GM12878 (cell line): ENCODE measurements around the gene GRN. TPM values are rescaled to one million over a fixed set of nuclear protein-coding genes. Genes with fewer than 3 reads are reported as not detected.
A peak's percentile ranks its signal among the peaks of the same experiment; 100 is the strongest.

Experiments
- BCL11A ChIP-seq: IDR thresholded peaks from 2 replicates; pipeline ENCODE4 v1.6.1; 2011; ENCODE audit warnings: low read depth, low read length
- CEBPB ChIP-seq, 2 experiments: fragments of 150-350 bp in 1 of 2; IDR thresholded peaks; 2 replicates each; pipeline ENCODE4 v1.6.1; 2012 to 2014; ENCODE audit warnings: low read depth in 2 of 2, low read length in 2 of 2, borderline replicate concordance in 1 of 2, inconsistent platforms in 1 of 2
- CHD1 ChIP-seq: IDR thresholded peaks from 2 replicates; pipeline ENCODE4 v1.6.1; 2012; ENCODE audit warnings: low read depth, low read length, improper control_type of control experiment
- E2F4 ChIP-seq: IDR thresholded peaks from 2 replicates; pipeline ENCODE4 v1.6.1; 2012; ENCODE audit warnings: low read depth, low read length, improper control_type of control experiment
- EGR1 ChIP-seq, 2 experiments: IDR thresholded peaks; 1 replicate in 1 of 2; 2 replicates in 1 of 2; pipeline ENCODE4 v1.6.1; 2011 to 2012; ENCODE audit warnings: low read depth in 2 of 2, low read length in 2 of 2, borderline replicate concordance in 1 of 2, mild to moderate bottlenecking in 1 of 2, moderate library complexity in 1 of 2
- ELK1 ChIP-seq: IDR thresholded peaks from 2 replicates; pipeline ENCODE4 v1.6.1; 2012; ENCODE audit warnings: low read depth, low read length, improper control_type of control experiment
- FOS ChIP-seq: IDR thresholded peaks from 3 replicates; pipeline ENCODE4 v1.6.1; 2011; ENCODE audit warnings: borderline replicate concordance; ENCODE audit not compliant: insufficient read length; ENCODE audit errors: extremely low read depth
- HCFC1 ChIP-seq: fragments of 150-350 bp; IDR thresholded peaks from 2 replicates; pipeline ENCODE4 v1.6.1; 2014; ENCODE audit warnings: low read length
- HDAC6 ChIP-seq: fragments of 200-600 bp; sonication (generic); IDR thresholded peaks from one replicate; pipeline ENCODE4 v1.8.0; 2017; ENCODE audit warnings: antibody characterized with exemption; ENCODE audit not compliant: unreplicated experiment
- NBN ChIP-seq: fragments of 450-650 bp; IDR thresholded peaks from 2 replicates; pipeline ENCODE4 v1.6.1; 2016
- NFYB ChIP-seq: IDR thresholded peaks from 2 replicates; pipeline ENCODE4 v1.6.1; 2011; ENCODE audit warnings: low read depth, mild to moderate bottlenecking, low read length, improper control_type of control experiment, moderate library complexity; ENCODE audit not compliant: insufficient read depth
- PAX5 ChIP-seq: IDR thresholded peaks from 2 replicates; pipeline ENCODE4 v1.6.1; 2011; ENCODE audit warnings: low read depth, low read length, borderline replicate concordance
- PML ChIP-seq: IDR thresholded peaks from 2 replicates; pipeline ENCODE4 v1.6.1; 2012; ENCODE audit warnings: low read length, inconsistent platforms
- SIN3A ChIP-seq: IDR thresholded peaks from 2 replicates; pipeline ENCODE4 v1.6.1; 2012; ENCODE audit warnings: low read depth, low read length, improper control_type of control experiment
- SKIL ChIP-seq: fragments of 450-650 bp; IDR thresholded peaks from 2 replicates; pipeline ENCODE4 v1.6.1; 2017; ENCODE audit warnings: mild to moderate bottlenecking, low read depth, inconsistent platforms; ENCODE audit not compliant: poor library complexity, severe bottlenecking
- SUPT20H ChIP-seq: IDR thresholded peaks from 2 replicates; pipeline ENCODE4 v1.6.1; 2011; ENCODE audit warnings: low read depth, mild to moderate bottlenecking, low read length, moderate library complexity, borderline replicate concordance; ENCODE audit not compliant: control insufficient read depth
- ZBTB33 ChIP-seq: fragments of 450-650 bp; IDR thresholded peaks from 2 replicates; pipeline ENCODE4 v1.6.1; 2017; ENCODE audit warnings: mild to moderate bottlenecking
- ZNF687 ChIP-seq: fragments of 450-650 bp; IDR thresholded peaks from 2 replicates; pipeline ENCODE4 v1.6.1; 2017; ENCODE audit warnings: mild to moderate bottlenecking, moderate library complexity
- ZZZ3 ChIP-seq: IDR thresholded peaks from 2 replicates; pipeline ENCODE4 v1.6.1; 2011; ENCODE audit warnings: low read depth; ENCODE audit not compliant: control insufficient read depth, insufficient read length
- polyA plus RNA-seq, 11 experiments: library from polyadenylated mRNA; depleted of rRNA in 4 of 11; unstranded in 6 of 11; stranded (reverse) in 5 of 11; fragments of >200 nt; fragmentation: Nextera tagmentation in 4 of 11; fragmentation: Illumina TruSeq in 1 of 11; extraction: Ambion mirVana in 4 of 11; extraction: Trizol in 1 of 11; gene quantifications; 1 replicate in 1 of 11; 2 replicates in 10 of 11; pipeline versions ENCODE4 v1.2.1 to v1.2.3, GENCODE V29; 2011 to 2016; ENCODE audit warnings: inconsistent platforms in 2 of 11, missing spikeins in 2 of 11, low read depth in 1 of 11
- total RNA-seq, 4 experiments: library from RNA; depleted of rRNA in 3 of 4; stranded (reverse); fragments of >200 nt in 3 of 4; fragmentation: Illumina TruSeq in 1 of 4; extraction: Trizol in 1 of 4; gene quantifications; 2 replicates each; pipeline versions ENCODE4 v1.2.1 to v1.2.3, GENCODE V29; 2013 to 2021

The GRN gene
- total and polyA plus RNA-seq, 10 of the 15 experiments (the other 5 are each of a cell fraction or from before 2014, with no cell fraction given), result 22.3 to 389 (median 139) TPM

GRCh38 chr17:44344939-44345453, at the start of gene GRN (continued):
- no peak; the same call in 1 of the 2 replicates for TF ChIP-seq ZNF687
- TF ChIP-seq NFYB, result peak; percentile 96
- TF ChIP-seq FOS, result peak; percentile 60
- TF ChIP-seq CHD1, result no peak
- TF ChIP-seq CEBPB (IDR thresholded peaks at IDR 0.05; ENCODE audit: borderline replicate concordance in 1 of 2, low read depth in 2 of 2, low read length in 2 of 2), result no peak
- no peak for TF ChIP-seq HDAC6
- TF ChIP-seq EGR1 (IDR thresholded peaks at IDR 0.05; ENCODE audit: borderline replicate concordance in 1 of 2, low read depth in 2 of 2, low read length in 2 of 2), result no peak
- no peak for TF ChIP-seq ZZZ3
- no peak for TF ChIP-seq ZBTB33
- TF ChIP-seq NBN, result 0 out of 2 replicates have a peak, but pooled peaks have one; percentile 17
- no peak for TF ChIP-seq E2F4
- peak; percentile 96 for TF ChIP-seq SIN3A
- TF ChIP-seq ELK1, result no peak
- no peak for TF ChIP-seq SUPT20H
- no peak for TF ChIP-seq PAX5
- peak; percentile 29 for TF ChIP-seq HCFC1
- no peak for TF ChIP-seq BCL11A
- peak; percentile 77 for TF ChIP-seq PML
- TF ChIP-seq SKIL, result peak; percentile 75
